ENCODE data around the gene FTH1. TPM values are rescaled to one million over a fixed set of nuclear protein-coding genes. Genes with fewer than 3 reads are reported as not detected.

FTH1 gene
- total and polyA plus RNA-seq, 2 of the 13 experiments (the other 11 are each of a cell fraction or from before 2014, with no cell fraction given) = 607 to 760 TPM

GRCh38 chr11:62000539-62001446 lies 33.4 kb upstream of the FTH1 start (continued):
- TF ChIP-seq SMAD3 (CRISPR knock-in tag; IDR thresholded peaks at IDR 0.05) (peak; percentile 30; the same call in 1 of the 2 replicates), RAD21 (CRISPR knock-in tag; IDR thresholded peaks at IDR 0.05) (no peak), TRIM22 (IDR thresholded peaks at IDR 0.05) (no peak), HINFP (CRISPR knock-in tag; IDR thresholded peaks at IDR 0.05; ENCODE audit: low read depth) (no peak), TFDP1 (CRISPR knock-in tag; IDR thresholded peaks at IDR 0.05; ENCODE audit: borderline replicate concordance) (no peak), TAF1 (CRISPR knock-in tag; IDR thresholded peaks at IDR 0.05) (0 out of 2 replicates have a peak, but pooled peaks have one; percentile 14), ZFP1 (CRISPR knock-in tag; IDR thresholded peaks at IDR 0.05) (0 out of 2 replicates have a peak, but pooled peaks have one; percentile 28), EHMT2 (IDR thresholded peaks at IDR 0.05; ENCODE audit: borderline replicate concordance, low read depth, low read length) (no peak), TBX2 (CRISPR knock-in tag; IDR thresholded peaks at IDR 0.05; ENCODE audit: borderline replicate concordance) (peak; percentile 64), NR2F1 (CRISPR knock-in tag; IDR thresholded peaks at IDR 0.05) (peak in 1 of 2 experiments; percentile 43; a peak in 1 of 4 replicates), SUZ12 (IDR thresholded peaks at IDR 0.05; ENCODE audit: low read depth, low read length) (no peak), POGZ (CRISPR knock-in tag; IDR thresholded peaks at IDR 0.05) (peak; percentile 44; the same call in 1 of the 2 replicates), ZNF7 (CRISPR knock-in tag; IDR thresholded peaks at IDR 0.05) (no peak), TOE1 (CRISPR knock-in tag; IDR thresholded peaks at IDR 0.05) (no peak), ZGPAT (CRISPR knock-in tag; IDR thresholded peaks at IDR 0.05) (peak; percentile 24; the same call in 1 of the 2 replicates), SOX13 (IDR thresholded peaks at IDR 0.05) (peak; percentile 65), SOX13 (CRISPR knock-in tag; conservative IDR thresholded peaks at IDR 0.05 in 1 of 2, IDR thresholded peaks at IDR 0.05 in 1 of 2) (peak in 1 of 2 experiments; percentile 87; a peak in 2 of 4 replicates), RERE (CRISPR knock-in tag; IDR thresholded peaks at IDR 0.05; ENCODE audit: low read depth) (0 out of 2 replicates have a peak, but pooled peaks have one; percentile 27)

Measured in HepG2 (cell line).